ENCODE data around the gene PSME3IP1. TPM values are rescaled to one million over a fixed set of nuclear protein-coding genes. Genes with fewer than 3 reads are reported as not detected.

PSME3IP1 gene
- total RNA-seq, 2 donors from 2014 or later: 64.1 to 95.8 TPM

GRCh38 chr16:57169327-57169726 lies 16.5 kb downstream of the PSME3IP1 start:
- Histone ChIP-seq H3K4me1 (replicated peaks) (peaks cover 7% of the 10 kb centered on the region), H3K36me3 (peaks cover 0 to 17% of the 10 kb centered on the region in 2 donors)

GRCh38 chr16:57167953-57168352 lies 17.9 kb downstream of the PSME3IP1 start:
- peaks cover 0 to 17% of the 10 kb centered on the region in 2 donors for H3K36me3 ChIP-seq
- H3K4me1 ChIP-seq (replicated peaks): peaks cover 7% of the 10 kb centered on the region
- peak; percentile 33 for DNase-seq (ENCODE audit: low spot score)
- TF ChIP-seq CTCF (IDR thresholded peaks at IDR 0.05) (peak; percentile 29 to 78 (median 62)), POLR2A (IDR thresholded peaks at IDR 0.05) (no peak), POLR2AphosphoS5 (IDR thresholded peaks at IDR 0.05) (peak; percentile 47)
- no peaks in the 10 kb centered on the region for H3K27me3 ChIP-seq (replicated peaks; ENCODE audit: insufficient read depth)
- no peak overlapping the region for H3K27ac ChIP-seq
- whole genome bisulfite sequencing: 4% methylated on average over 4 of the region's 4 CpGs
- no peak overlapping the region for H3K4me3 ChIP-seq
- no peaks in the 10 kb centered on the region for H3K9me3 ChIP-seq
- intact Hi-C loops (cut with DNase I): loop anchor here (1.0 kb wide), 1 partner anchor 82 kb away; no protein-coding TSS in a partner anchor

More at GRCh38 chr16:57169327-57169726, 16.5 kb downstream of the PSME3IP1 start:
- no peak overlapping the region for H3K27ac ChIP-seq
- no peaks in the 10 kb centered on the region for H3K9me3 ChIP-seq
- intact Hi-C loops (cut with DNase I): no loop called here
- no peak for TF ChIP-seq POLR2AphosphoS5 (IDR thresholded peaks at IDR 0.05)
- H3K27me3 ChIP-seq (replicated peaks; ENCODE audit: insufficient read depth): no peaks in the 10 kb centered on the region
- H3K4me3 ChIP-seq: no peak overlapping the region
- DNase-seq (ENCODE audit: low spot score): no peak

GRCh38 chr16:57167538-57167937 lies 18.3 kb downstream of the PSME3IP1 start:
- H3K9me3 ChIP-seq: no peaks in the 10 kb centered on the region
- no peak overlapping the region for H3K4me3 ChIP-seq
- intact Hi-C loops (cut with DNase I): loop anchor here (1.0 kb wide), 1 partner anchor 81 kb away; no protein-coding TSS in a partner anchor
- H3K36me3 ChIP-seq: peaks cover 0 to 17% of the 10 kb centered on the region in 2 donors
- H3K27me3 ChIP-seq (replicated peaks; ENCODE audit: insufficient read depth): no peaks in the 10 kb centered on the region
- peaks cover 7% of the 10 kb centered on the region for H3K4me1 ChIP-seq (replicated peaks)
- no peak for DNase-seq (ENCODE audit: low spot score)
- no peak overlapping the region for H3K27ac ChIP-seq
- 21% methylated on average over 3 of the region's 3 CpGs for WGBS
- TF ChIP-seq POLR2A (IDR thresholded peaks at IDR 0.05): no peak
- no peak for TF ChIP-seq CTCF (IDR thresholded peaks at IDR 0.05)
- TF ChIP-seq POLR2AphosphoS5 (IDR thresholded peaks at IDR 0.05): no peak

- TF ChIP-seq POLR2AphosphoS5 (IDR thresholded peaks at IDR 0.05) (peak; percentile 42), POLR2A (IDR thresholded peaks at IDR 0.05) (peak; percentile 18), CTCF (IDR thresholded peaks at IDR 0.05) (no peak)
- H3K9me3 ChIP-seq: no peaks in the 10 kb centered on the region
- WGBS: 28% methylated on average over 7 of the region's 7 CpGs
- peaks cover 7% of the 10 kb centered on the region for H3K4me1 ChIP-seq (replicated peaks)
- no peaks in the 10 kb centered on the region for H3K27me3 ChIP-seq (replicated peaks; ENCODE audit: insufficient read depth)
- peak overlapping the region in 1 of 2 donors; percentile 4 for H3K27ac ChIP-seq
- DNase-seq (ENCODE audit: low spot score): peak; percentile 35
- H3K4me3 ChIP-seq: no peak overlapping the region
- intact Hi-C loops (cut with DNase I): loop anchor here (1.0 kb wide), 1 partner anchor 81 kb away; no protein-coding TSS in a partner anchor
- peaks cover 0 to 15% of the 10 kb centered on the region in 2 donors for H3K36me3 ChIP-seq
These were observed 18.9 kb downstream of the PSME3IP1 start for GRCh38 chr16:57166951-57167350.

- TF ChIP-seq POLR2A (IDR thresholded peaks at IDR 0.05) (no peak), POLR2AphosphoS5 (IDR thresholded peaks at IDR 0.05) (no peak), CTCF (IDR thresholded peaks at IDR 0.05) (no peak)
- DNase-seq (ENCODE audit: low spot score): no peak
- H3K9me3 ChIP-seq: no peaks in the 10 kb centered on the region
- H3K4me1 ChIP-seq (replicated peaks): peaks cover 7% of the 10 kb centered on the region
- peaks cover 0 to 10% of the 10 kb centered on the region in 2 donors for H3K36me3 ChIP-seq
- intact Hi-C loops (cut with DNase I): no loop called here
- no peaks in the 10 kb centered on the region for H3K27me3 ChIP-seq (replicated peaks; ENCODE audit: insufficient read depth)
- H3K27ac ChIP-seq: peak overlapping the region in 1 of 2 donors; percentile 4
- no peak overlapping the region for H3K4me3 ChIP-seq
These were observed 19.4 kb downstream of the PSME3IP1 start for GRCh38 chr16:57166451-57166850.
